Measurements from ENCODE around the gene BTN2A1.

DNA sequence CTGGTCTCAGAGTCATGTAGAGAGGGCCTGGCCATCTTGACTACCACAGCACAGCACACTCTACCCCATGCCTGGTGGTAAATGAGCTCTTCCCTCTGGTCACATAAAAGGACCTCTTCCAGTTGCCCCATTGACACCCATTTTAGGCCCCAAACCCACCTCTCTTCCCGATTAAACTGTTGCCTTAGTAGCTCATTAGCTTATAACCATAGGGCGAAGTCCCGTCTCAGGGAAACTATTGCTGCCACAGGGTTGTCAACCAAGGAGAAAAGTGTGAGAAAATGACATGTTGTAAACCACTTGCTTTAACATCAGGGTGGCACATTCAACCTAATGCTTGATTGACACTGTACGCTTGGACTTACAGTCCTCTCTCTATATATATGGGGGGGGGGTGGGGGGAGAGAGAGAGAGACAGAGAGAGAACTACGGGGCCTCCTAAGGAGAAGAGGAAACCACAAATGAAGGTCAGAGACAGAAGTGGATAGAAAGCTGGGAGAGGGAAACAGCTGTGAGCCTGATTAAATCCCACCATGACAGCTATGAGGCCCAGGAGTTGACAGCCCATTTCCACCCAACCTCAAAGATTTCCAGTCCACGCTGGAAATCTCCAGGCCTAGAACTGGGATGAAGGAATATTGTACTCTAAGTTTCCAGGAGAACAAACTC is 27.5 kb downstream of the BTN2A1 start:
- TF ChIP-seq POLR2A (IDR thresholded peaks at IDR 0.05; ENCODE audit: low read depth, low read length) (no peak), POLR2AphosphoS5 (IDR thresholded peaks at IDR 0.05; ENCODE audit: low read depth, low read length) (no peak), TAF1 (IDR thresholded peaks at IDR 0.05; ENCODE audit: borderline replicate concordance, low read depth, low read length) (no peak)
